Calu3 (cell line): ENCODE measurements around the gene TSPAN15. TPM values are rescaled to one million over a fixed set of nuclear protein-coding genes. Genes with fewer than 3 reads are reported as not detected.
A peak's percentile ranks its signal among the peaks of the same experiment; 100 is the strongest.

ENCODE experiments used
- BruUV-seq: library from RNA; stranded (reverse); fragments of 400-500 nt; replicated peaks from 2 replicates; lab custom pipeline; 2021; lab: Mats Ljungman, UMichigan
- CTCF ChIA-PET: fragments of 300-600 bp; sonication (Branson Sonifier 250); formaldehyde crosslinking; loops from one replicate; lab custom pipeline; 2022; ENCODE audit warnings: antibody characterized with exemption; lab: Charles Lee
- DNase-seq: peaks from one replicate; pipeline ENCODE4 v3.0.0; 2022
- H3K27ac Mint-ChIP-seq: one replicate; pipeline ENCODE4 v1.8.0; 2022; ENCODE audit warnings: mixed read lengths; ENCODE audit not compliant: unreplicated experiment
- H3K27me3 Mint-ChIP-seq: one replicate; pipeline ENCODE4 v1.8.0; 2022; ENCODE audit warnings: mixed read lengths; ENCODE audit not compliant: unreplicated experiment
- H3K36me3 Mint-ChIP-seq: one replicate; pipeline ENCODE4 v1.8.0; 2022; ENCODE audit warnings: mild to moderate bottlenecking, moderate library complexity, mixed read lengths; ENCODE audit not compliant: insufficient read depth, unreplicated experiment
- H3K4me1 Mint-ChIP-seq: one replicate; pipeline ENCODE4 v1.8.0; 2022; ENCODE audit warnings: mild to moderate bottlenecking, low read depth, mixed read lengths; ENCODE audit not compliant: unreplicated experiment
- H3K4me3 Mint-ChIP-seq: one replicate; pipeline ENCODE4 v1.8.0; 2022; ENCODE audit warnings: mild to moderate bottlenecking, low read depth, moderate library complexity, mixed read lengths; ENCODE audit not compliant: unreplicated experiment
- H3K9me3 Mint-ChIP-seq: one replicate; pipeline ENCODE4 v1.8.0; 2022; ENCODE audit warnings: low read depth, mixed read lengths; ENCODE audit not compliant: unreplicated experiment
- CTCF ChIP-seq: fragments of 200-600 bp; IDR thresholded peaks from one replicate; pipeline ENCODE4 v1.8.0; 2022; ENCODE audit warnings: antibody characterized with exemption; ENCODE audit not compliant: unreplicated experiment
- intact Hi-C: fragments of 100-400 bp; cut with micrococcal nuclease; formaldehyde crosslinking; loops from one replicate; pipeline ENCODE4 v1.10.0; 2022; ENCODE audit not compliant: unreplicated experiment
- total RNA-seq: library from RNA; stranded (reverse); gene quantifications from 2 replicates; pipeline ENCODE4 v1.2.3, GENCODE V29; 2022

The TSPAN15 gene
- total RNA-seq, 1 experiment from 2014 or later: 137 TPM

DNA sequence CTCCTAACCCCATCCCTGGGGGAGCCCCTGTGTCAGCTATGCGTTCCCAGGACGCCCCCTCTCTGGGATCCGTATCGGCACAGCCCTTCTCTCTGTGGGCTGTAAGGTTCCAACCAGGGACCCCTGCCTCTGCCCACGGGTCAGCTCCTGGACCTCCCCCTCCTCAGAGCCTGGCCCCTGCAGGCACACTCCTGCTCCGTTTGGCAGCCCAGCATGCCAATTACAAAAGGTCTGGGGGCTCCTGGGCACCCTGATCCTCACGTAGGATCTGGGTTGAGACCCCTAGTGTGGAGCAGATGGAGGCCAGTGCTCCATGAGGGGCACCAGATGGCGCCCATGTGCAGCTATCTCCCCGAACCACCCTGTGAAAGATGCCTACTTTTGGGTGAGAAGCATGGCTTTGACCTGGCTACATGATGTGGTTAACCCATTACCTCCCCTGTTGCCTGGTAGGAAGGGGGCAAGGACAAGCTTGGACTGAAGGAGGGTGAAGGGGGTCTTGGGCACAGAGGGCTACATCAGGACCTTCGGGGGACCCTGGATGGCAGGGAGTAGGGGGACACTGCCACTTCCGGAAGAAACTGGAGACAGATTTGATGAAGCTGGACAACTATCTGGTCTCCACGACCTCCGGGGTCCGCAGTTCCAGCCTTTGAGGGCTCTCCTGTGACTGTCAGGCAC lies 43.5 kb upstream of the TSPAN15 start:
- TF ChIP-seq CTCF: peak; percentile 73
- Mint-ChIP-seq H3K9me3 (no peaks in the 10 kb centered on the region), H3K27me3 (no peaks in the 10 kb centered on the region), H3K4me3 (peak overlapping the region; percentile 29), H3K27ac (peak overlapping the region; percentile 43), H3K4me1 (peaks cover 21% of the 10 kb centered on the region), H3K36me3 (peaks cover 30% of the 10 kb centered on the region)
- intact Hi-C loops: loop anchor here (1.0 to 5.0 kb wide), 3 partner anchors 17 to 232 kb away; no protein-coding TSS in a partner anchor
- peak; percentile 44 for DNase-seq
- CTCF ChIA-PET: interaction anchor here (0.5 to 3.2 kb wide), 26 partner anchors 9 to 308 kb away, joined by 3 to 44 read pairs (median 4); partner anchors contain the start of genes TACR2 and TSPAN15
- BruUV-seq: no TSS peak

DNA sequence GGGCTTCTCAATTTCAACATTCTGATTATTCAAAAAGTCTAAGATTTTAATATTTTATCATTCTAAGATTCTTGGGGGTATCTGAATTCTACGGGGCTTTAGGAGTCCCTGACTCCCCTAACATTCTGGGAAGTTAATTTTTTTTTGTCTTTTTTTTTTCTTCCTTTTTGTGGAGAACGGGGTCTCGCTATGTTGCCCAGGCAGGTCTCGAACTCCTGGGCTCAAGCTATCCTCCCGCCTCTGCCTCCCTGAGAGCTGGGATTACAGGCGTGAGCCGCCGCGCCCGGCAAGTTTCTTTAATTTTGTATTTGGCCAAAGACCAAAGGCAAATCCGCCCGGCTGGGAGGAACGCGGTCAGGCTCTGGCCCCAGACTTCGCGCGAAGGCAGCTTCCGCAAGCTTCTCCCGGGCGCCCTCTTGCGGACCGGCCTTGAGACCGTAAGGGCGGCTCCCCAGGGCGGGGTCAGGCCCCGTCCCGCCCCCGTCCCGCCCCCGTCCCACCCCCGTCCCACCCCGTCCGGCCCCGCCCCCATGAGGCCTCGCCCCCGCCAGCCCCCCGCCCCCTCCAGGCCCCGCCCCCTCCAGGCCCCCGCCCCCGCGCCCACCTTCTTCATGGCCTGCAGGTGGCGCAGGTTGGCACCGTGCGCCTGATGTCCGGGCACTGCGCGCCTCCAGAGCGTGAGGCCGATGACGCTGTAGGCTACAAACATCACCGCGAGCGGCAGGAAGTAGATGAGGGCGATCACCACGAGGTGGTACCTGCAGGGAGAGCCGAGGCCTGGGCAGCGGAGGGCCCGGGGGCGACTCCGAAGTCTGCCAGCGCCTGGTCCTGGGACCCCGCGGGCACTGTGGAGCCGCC lies 42.7 kb upstream of the TSPAN15 start:
- no peaks in the 10 kb centered on the region for H3K27me3 Mint-ChIP-seq
- TF ChIP-seq CTCF: peak; percentile 93
- no TSS peak for BruUV-seq
- CTCF ChIA-PET: interaction anchor here (0.5 to 3.2 kb wide), 20 partner anchors 8 to 233 kb away, joined by 3 to 44 read pairs (median 4); partner anchors contain the start of genes TACR2 and TSPAN15
- H3K36me3 Mint-ChIP-seq: peaks cover 26% of the 10 kb centered on the region
- H3K9me3 Mint-ChIP-seq: no peaks in the 10 kb centered on the region
- intact Hi-C loops: loop anchor here (2.0 to 5.0 kb wide), 2 partner anchors 16 to 109 kb away; no protein-coding TSS in a partner anchor
- peak overlapping the region; percentile 43 for H3K27ac Mint-ChIP-seq
- peaks cover 21% of the 10 kb centered on the region for H3K4me1 Mint-ChIP-seq
- H3K4me3 Mint-ChIP-seq: peak overlapping the region; percentile 29
- peak; percentile 97 for DNase-seq

DNA sequence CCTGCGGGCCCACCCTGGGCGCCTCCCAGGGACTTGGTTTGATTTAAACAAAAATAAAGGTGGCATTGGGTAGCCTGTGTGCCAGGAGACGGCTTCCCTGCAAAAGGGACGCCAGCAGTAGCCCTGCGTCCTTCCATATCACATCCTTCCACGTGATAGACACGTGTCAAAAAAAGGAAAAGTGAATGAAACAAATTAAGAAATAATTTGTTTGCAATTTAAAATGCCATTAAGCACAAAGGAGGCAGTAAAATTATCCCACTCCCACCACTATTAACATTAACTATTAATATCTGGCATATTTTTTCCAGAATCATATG lies 42.1 kb upstream of the TSPAN15 start:
- Mint-ChIP-seq H3K4me1 (peaks cover 21% of the 10 kb centered on the region), H3K27me3 (no peaks in the 10 kb centered on the region), H3K9me3 (no peaks in the 10 kb centered on the region), H3K4me3 (peak overlapping the region; percentile 29), H3K36me3 (peaks cover 26% of the 10 kb centered on the region), H3K27ac (peak overlapping the region; percentile 43)
- TF ChIP-seq CTCF: no peak
- intact Hi-C loops: loop anchor here (2.0 to 5.0 kb wide), 2 partner anchors 16 to 108 kb away; no protein-coding TSS in a partner anchor
- no TSS peak for BruUV-seq
- no peak for DNase-seq
- CTCF ChIA-PET: interaction anchor here (1.1 to 3.2 kb wide), 8 partner anchors 15 to 228 kb away, joined by 4 to 44 read pairs (median 14); no protein-coding TSS in a partner anchor

DNA sequence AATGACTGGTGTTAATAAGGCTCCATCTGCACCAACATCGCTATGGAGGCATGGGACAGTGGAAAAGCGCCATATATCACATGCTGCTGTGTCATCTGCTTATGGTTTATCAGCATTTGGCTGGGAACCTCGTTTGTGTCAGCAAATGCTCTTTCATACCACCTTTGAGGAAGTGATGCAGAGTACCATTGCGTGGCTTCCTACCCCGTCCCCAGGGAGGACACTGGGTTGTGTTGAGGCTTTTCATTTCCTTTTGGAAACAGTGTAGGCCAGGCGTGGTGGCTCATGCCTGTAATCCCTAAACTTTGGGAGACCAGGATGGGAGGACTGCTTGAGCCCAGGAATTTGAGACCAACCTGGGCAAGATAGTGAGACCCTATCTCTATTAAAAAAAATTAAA lies 41.3 kb upstream of the TSPAN15 start:
- DNase-seq: no peak
- no peaks in the 10 kb centered on the region for H3K9me3 Mint-ChIP-seq
- H3K27ac Mint-ChIP-seq: no peak overlapping the region
- no TSS peak for BruUV-seq
- TF ChIP-seq CTCF: no peak
- H3K4me1 Mint-ChIP-seq: peaks cover 21% of the 10 kb centered on the region
- intact Hi-C loops: loop anchor here (2.0 to 5.0 kb wide), 2 partner anchors 15 to 107 kb away; no protein-coding TSS in a partner anchor
- H3K27me3 Mint-ChIP-seq: no peaks in the 10 kb centered on the region
- H3K4me3 Mint-ChIP-seq: no peak overlapping the region
- peaks cover 29% of the 10 kb centered on the region for H3K36me3 Mint-ChIP-seq
- CTCF ChIA-PET: interaction anchor here (0.7 kb wide), 2 partner anchors 192 to 309 kb away, joined by 4 to 6 read pairs; no protein-coding TSS in a partner anchor
